Hepatocyte (in vitro differentiated cells): ENCODE data around the gene ATP13A2.

Experiments
- EZH2 ChIP-seq: fragments of 200-600 bp; sonication (generic); IDR thresholded peaks from 2 replicates; pipeline ENCODE4 v1.6.1; 2016; ENCODE audit warnings: antibody characterized with exemption, mild to moderate bottlenecking, borderline replicate concordance
- EZH2phosphoT487 ChIP-seq: fragments of 200-600 bp; sonication (generic); IDR thresholded peaks from one replicate; pipeline ENCODE4 v1.6.1; 2018; ENCODE audit warnings: antibody characterized with exemption, mild to moderate bottlenecking, low read depth, moderate library complexity; ENCODE audit not compliant: unreplicated experiment, severe bottlenecking
- TF ChIP-seq, protein P1 (sequence below): fragments of 200-600 bp; sonication (generic); IDR thresholded peaks from 2 replicates; pipeline ENCODE4 v1.5.1; 2016; ENCODE audit warnings: antibody characterized with exemption, mild to moderate bottlenecking; ENCODE audit not compliant: poor library complexity

DNA sequence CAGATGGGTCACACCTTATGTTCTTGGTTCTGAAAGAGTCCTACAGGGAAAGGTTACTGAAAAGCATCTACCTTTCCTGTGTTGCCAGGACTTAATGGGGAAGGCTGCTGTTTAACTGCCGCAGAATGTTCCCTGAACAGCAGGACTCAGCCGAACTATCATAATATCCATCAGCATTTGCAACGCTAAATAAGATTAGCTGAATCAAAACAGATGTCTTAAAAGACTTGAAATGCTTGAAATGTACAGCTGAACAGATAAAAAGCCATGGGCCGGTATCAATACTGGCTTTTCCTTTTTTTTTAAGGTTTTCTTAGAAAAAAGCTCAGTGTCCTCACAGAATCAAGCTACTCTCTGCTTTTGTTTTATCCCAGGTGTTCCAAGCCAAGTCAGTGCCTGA, 19.7 kb upstream of the ATP13A2 start:
- TF ChIP-seq, protein P1, sequence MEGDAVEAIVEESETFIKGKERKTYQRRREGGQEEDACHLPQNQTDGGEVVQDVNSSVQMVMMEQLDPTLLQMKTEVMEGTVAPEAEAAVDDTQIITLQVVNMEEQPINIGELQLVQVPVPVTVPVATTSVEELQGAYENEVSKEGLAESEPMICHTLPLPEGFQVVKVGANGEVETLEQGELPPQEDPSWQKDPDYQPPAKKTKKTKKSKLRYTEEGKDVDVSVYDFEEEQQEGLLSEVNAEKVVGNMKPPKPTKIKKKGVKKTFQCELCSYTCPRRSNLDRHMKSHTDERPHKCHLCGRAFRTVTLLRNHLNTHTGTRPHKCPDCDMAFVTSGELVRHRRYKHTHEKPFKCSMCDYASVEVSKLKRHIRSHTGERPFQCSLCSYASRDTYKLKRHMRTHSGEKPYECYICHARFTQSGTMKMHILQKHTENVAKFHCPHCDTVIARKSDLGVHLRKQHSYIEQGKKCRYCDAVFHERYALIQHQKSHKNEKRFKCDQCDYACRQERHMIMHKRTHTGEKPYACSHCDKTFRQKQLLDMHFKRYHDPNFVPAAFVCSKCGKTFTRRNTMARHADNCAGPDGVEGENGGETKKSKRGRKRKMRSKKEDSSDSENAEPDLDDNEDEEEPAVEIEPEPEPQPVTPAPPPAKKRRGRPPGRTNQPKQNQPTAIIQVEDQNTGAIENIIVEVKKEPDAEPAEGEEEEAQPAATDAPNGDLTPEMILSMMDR: no peak
- no peak for TF ChIP-seq EZH2
- no peak for TF ChIP-seq EZH2phosphoT487
